Neuron (in vitro differentiated cells): ENCODE results near the gene GSTM1.
A peak's percentile ranks its signal among the peaks of the same experiment; 100 is the strongest.
"Not testable (repeated sequence)": the region's sequence is repeated elsewhere in the genome, so short reads cannot be mapped to it uniquely, and the experiment has no call there.

Experiments
- H2AFZ ChIP-seq: one replicate; pipeline ENCODE4 v1.6.1; 2013; ENCODE audit warnings: low read depth, mild to moderate bottlenecking, inconsistent platforms, low read length, moderate library complexity
- H3K27me3 ChIP-seq: one replicate; pipeline ENCODE4 v1.6.1; 2013; ENCODE audit warnings: low read length; ENCODE audit not compliant: insufficient read depth
- H3K36me3 ChIP-seq: one replicate; pipeline ENCODE4 v1.6.1; 2013; ENCODE audit warnings: low read length; ENCODE audit not compliant: insufficient read depth
- H3K4me1 ChIP-seq: one replicate; pipeline ENCODE4 v1.6.1; 2013; ENCODE audit warnings: low read length; ENCODE audit not compliant: insufficient read depth
- H3K4me3 ChIP-seq: 2 replicates; pipeline ENCODE4 v1.5.1; 2013; ENCODE audit warnings: mild to moderate bottlenecking, low read length, moderate library complexity
- H3K9me3 ChIP-seq: one replicate; pipeline ENCODE4 v1.6.1; 2013; ENCODE audit warnings: low read length

The GSTM1 gene

DNA sequence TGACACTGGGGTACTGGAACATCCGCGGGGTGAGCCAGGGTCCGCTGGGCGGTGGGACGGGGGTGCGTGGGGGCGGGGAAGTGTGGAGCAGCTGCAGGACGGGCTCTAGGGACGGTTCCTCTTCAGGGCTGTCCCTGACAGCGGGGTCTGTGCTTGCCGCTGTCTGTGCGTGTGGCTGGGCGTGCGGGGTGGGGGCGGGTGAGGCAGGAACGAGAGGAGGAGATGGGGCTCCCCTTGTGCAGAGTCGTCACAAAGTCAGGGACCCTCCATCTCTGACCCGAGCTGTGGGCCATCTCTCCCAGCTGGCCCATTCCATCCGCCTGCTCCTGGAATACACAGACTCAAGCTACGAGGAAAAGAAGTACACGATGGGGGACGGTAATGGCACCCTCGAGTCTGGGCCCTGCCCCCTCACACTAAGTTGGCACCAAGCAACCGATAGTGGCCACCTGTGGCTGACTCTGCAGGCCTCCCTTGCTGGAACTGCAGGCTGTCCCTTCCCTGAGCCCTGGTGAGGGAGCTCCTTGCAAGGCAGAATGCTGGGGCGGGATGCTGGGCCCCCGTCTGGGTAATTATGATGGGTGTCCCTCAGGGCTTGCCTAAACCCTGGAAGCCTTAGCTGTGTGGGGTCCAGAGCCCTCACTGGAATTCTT lies 19.4 kb upstream of the GSTM1 start:
- Histone ChIP-seq H3K4me3 (peak overlapping the region; percentile 52), H3K36me3 (peaks cover 3% of the 10 kb centered on the region), H2AFZ (peak overlapping the region; percentile 65)

DNA sequence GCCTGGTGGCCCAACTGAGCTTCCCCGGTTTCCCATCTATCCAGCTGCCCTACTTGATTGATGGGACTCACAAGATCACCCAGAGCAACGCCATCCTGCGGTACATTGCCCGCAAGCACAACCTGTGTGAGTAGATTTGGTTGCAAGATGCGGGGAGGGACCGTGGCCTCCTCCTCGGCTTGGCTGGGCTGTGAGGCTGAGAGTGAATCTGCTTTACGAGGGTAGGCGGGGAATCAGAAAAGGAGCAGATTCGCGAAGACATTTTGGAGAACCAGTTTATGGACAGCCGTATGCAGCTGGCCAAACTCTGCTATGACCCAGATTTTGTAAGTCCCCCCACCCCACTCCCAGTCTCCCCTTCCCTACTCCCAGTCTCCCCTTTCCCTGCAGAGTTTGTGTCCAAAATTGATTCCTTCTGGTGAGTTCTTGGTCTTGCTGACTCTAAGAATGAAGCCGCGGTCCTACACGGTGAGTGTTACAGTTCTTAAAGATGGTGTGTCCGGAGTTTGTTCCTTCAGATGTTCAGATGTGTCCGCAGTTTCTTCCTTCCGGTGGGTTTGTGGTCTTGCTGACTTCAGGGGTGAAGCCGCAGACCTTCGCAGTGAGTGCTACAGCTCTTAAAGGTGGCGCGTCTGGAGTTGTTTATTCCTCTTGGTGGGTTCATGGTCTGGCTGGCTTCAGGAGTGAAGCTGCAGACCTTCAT lies 18.2 kb upstream of the GSTM1 start:
- no peaks in the 10 kb centered on the region for H3K27me3 ChIP-seq
- no peak overlapping the region for H2AFZ ChIP-seq
- no peak overlapping the region for H3K4me3 ChIP-seq
- peaks cover 11% of the 10 kb centered on the region for H3K4me1 ChIP-seq
- no peaks in the 10 kb centered on the region for H3K9me3 ChIP-seq
- H3K36me3 ChIP-seq = peaks cover 3% of the 10 kb centered on the region

More for the DNA sequence above, 19.4 kb upstream of the GSTM1 start:
- H3K4me1 ChIP-seq = peaks cover 11% of the 10 kb centered on the region
- H3K9me3 ChIP-seq = no peaks in the 10 kb centered on the region
- no peaks in the 10 kb centered on the region for H3K27me3 ChIP-seq

DNA sequence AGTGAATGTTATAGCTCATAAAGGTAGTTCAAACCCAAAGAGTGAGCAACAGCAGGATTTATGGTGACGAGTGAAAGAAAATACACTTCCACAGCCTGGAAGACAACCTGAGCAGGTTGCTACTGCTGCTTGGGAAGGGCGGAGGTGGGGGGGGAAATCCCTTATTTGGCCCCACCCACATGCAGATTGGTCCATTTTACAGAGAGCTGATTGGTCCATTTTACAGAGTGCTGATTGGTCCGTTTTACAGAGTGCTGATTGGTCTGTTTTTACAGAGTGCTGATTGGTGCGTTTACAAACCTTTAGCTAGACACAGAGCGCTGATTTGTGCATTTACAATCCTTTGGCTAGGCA lies 17.7 kb upstream of the GSTM1 start:
- H3K27me3 ChIP-seq, H2AFZ ChIP-seq, H3K36me3 ChIP-seq, H3K9me3 ChIP-seq, H3K4me3 ChIP-seq: not testable (repeated sequence)
- H3K4me1 ChIP-seq = peaks cover 11% of the 10 kb centered on the region

GRCh38 chr1:109671067-109671466 lies 16.6 kb upstream of the GSTM1 start:
- Histone ChIP-seq H3K4me1 (peaks cover 11% of the 10 kb centered on the region), H3K4me3 (no peak overlapping the region), H3K27me3 (no peaks in the 10 kb centered on the region), H3K9me3 (no peaks in the 10 kb centered on the region), H2AFZ (no peak overlapping the region), H3K36me3 (peaks cover 3% of the 10 kb centered on the region)

- H3K4me1 ChIP-seq, H3K27me3 ChIP-seq, H3K9me3 ChIP-seq, H3K36me3 ChIP-seq, H3K4me3 ChIP-seq, H2AFZ ChIP-seq: not testable (repeated sequence)
Measured at GRCh38 chr1:109673861-109674260, 13.8 kb upstream of the GSTM1 start.

DNA sequence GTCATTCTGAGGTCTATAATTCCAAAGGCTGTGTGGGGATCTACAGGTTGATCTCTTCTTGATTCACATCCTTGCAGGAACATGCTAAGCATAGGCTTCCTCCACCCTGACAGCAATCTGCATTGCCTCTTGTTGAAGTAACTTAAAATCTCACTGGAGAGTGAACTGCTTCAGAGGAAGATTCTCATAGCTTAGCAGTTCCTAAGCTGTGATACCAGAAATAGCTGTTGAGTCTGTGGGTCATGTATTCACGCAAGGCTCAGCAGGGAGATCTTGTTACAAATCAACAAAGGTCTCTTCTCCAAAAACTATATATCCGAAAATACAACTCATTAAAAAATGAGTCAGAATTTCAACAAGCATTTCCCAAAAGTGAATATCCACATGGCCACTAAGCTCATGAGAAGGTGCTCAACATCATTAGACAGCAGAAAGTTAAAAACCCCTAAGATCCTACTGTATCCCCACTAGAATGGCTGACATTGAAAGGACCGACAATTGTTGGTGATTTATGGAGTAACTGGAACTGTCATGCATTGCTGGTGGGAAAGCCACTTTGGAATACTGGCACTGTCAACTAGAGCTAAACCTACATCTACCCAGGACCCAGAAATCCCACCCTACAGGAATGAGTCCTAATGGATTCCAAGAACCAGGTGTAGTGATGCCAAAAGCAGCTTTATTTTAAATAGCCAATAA lies 10.8 kb upstream of the GSTM1 start:
- not testable (repeated sequence) for H3K4me1 ChIP-seq, H3K9me3 ChIP-seq, H2AFZ ChIP-seq, H3K4me3 ChIP-seq, H3K27me3 ChIP-seq, H3K36me3 ChIP-seq

DNA sequence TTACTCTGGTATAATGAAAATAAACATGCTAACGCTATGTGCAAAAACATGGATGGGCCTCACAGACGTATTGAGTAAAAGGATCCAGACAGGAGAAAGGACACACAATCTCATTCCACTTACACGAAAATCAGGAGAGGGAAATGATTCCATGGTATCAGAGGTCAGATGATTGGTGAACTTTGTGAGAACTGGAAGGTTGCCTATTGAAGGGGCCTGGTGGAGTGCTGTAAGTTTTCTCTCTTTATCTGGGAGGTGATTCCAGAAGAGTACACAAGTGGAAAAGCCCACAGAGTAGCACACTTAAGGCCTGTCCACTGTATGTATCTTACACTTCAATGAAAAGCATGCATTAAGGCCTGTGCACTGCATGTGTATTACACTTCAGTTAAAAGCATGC lies 10.2 kb upstream of the GSTM1 start:
- H3K4me3 ChIP-seq = no peak overlapping the region
- no peaks in the 10 kb centered on the region for H3K36me3 ChIP-seq

DNA sequence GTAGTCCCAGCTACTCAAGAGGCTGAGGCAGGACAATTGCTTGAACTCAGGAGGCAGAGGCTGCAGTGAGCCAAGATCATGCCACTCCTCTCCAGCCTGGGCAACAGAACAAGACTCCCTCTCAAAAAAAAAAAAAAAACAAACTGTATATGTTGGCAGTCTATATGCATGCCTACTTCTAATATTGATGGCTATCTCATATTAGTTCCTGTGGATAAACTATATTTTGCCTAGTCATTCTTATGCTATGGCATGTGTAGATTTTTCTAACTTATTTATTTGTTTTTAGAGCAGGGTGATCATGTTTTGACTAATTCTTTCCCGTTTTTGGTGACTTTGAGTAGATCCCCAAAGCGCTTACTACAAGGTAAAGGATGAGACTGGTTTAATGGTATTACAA lies 9.0 kb upstream of the GSTM1 start:
- not testable (repeated sequence) for H3K9me3 ChIP-seq, H2AFZ ChIP-seq, H3K4me1 ChIP-seq, H3K36me3 ChIP-seq, H3K27me3 ChIP-seq, H3K4me3 ChIP-seq

More for the DNA sequence above, 10.2 kb upstream of the GSTM1 start:
- no peaks in the 10 kb centered on the region for H3K9me3 ChIP-seq
- H3K4me1 ChIP-seq = no peaks in the 10 kb centered on the region
- H3K27me3 ChIP-seq = no peaks in the 10 kb centered on the region
- H2AFZ ChIP-seq = no peak overlapping the region

DNA sequence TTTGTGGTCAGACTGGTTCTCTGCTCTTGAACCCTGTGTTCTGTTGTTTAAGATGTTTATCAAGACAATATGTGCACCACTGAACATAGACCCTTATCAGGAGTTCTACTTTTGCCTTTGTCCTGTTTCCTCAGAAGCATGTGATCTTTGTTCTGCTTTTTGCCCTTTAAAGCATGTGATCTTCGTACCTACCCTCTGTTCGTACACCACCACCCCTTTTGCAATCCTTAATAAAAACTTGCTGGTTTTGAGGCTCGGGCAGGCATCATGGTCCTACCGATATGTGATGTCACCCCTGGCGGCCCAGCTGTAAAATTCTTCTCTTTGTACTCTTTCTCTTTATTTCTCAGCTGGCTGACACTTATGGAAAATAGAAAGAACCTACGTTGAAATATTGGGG lies 2.8 kb upstream of the GSTM1 start:
- H3K4me3 ChIP-seq, H3K4me1 ChIP-seq, H3K36me3 ChIP-seq, H2AFZ ChIP-seq, H3K9me3 ChIP-seq, H3K27me3 ChIP-seq: not testable (repeated sequence)

DNA sequence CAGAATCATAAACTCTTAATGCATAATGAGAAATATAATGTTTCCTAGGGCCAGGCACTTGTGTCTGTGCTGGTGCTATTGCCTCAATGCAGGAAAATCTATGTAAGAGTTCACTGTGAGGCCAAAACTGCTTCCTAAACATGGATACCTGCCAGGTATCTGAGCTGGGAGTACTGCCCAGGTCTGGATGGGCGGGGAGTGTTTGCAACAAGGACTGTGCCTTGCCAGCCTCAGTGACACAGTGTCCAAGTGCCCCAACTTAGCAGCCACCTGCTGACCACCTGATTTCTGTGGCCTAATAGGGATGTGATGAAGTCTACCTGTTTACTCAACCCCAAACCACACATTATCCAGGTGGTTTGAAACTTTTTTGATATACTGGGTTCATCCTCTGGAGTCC lies 2.2 kb upstream of the GSTM1 start:
- not testable (repeated sequence) for H3K27me3 ChIP-seq, H3K9me3 ChIP-seq, H2AFZ ChIP-seq, H3K4me3 ChIP-seq, H3K36me3 ChIP-seq, H3K4me1 ChIP-seq

GRCh38 chr1:109685890-109686289 lies 1.7 kb upstream of the GSTM1 start:
- not testable (repeated sequence) for H3K27me3 ChIP-seq, H3K4me1 ChIP-seq, H3K9me3 ChIP-seq, H3K36me3 ChIP-seq, H3K4me3 ChIP-seq, H2AFZ ChIP-seq

DNA sequence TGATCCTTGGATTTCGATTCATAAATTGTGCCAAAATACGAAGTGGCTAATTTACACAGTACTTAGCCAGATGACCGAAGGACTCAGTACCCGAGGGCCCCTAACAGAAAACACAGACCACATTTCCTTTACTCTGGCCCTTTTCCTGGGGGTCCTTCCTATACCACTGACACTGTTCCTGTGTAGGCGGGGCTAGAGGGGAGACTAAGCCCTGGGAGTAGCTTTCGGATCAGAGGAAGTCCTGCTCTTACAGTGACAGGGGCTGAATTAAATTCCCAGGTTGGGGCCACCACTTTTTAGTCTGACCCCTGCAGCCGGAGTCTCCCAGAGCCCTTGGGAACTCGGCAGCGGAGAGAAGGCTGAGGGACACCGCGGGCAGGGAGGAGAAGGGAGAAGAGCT lies 508 bp upstream of the GSTM1 start:
- not testable (repeated sequence) for H3K9me3 ChIP-seq, H2AFZ ChIP-seq, H3K36me3 ChIP-seq, H3K4me1 ChIP-seq, H3K27me3 ChIP-seq
- H3K4me3 ChIP-seq = peak overlapping the region; percentile 33

- H3K9me3 ChIP-seq = no peaks in the 10 kb centered on the region
Measured at GRCh38 chr1:109689844-109690405, 2.3 kb downstream of the GSTM1 start.

More at GRCh38 chr1:109689844-109690405, 2.3 kb downstream of the GSTM1 start:
- no peak overlapping the region for H2AFZ ChIP-seq
- no peaks in the 10 kb centered on the region for H3K36me3 ChIP-seq
- no peaks in the 10 kb centered on the region for H3K4me1 ChIP-seq
- no peak overlapping the region for H3K4me3 ChIP-seq
- no peaks in the 10 kb centered on the region for H3K27me3 ChIP-seq
